Measurements from ENCODE around the gene USF2.

DNA sequence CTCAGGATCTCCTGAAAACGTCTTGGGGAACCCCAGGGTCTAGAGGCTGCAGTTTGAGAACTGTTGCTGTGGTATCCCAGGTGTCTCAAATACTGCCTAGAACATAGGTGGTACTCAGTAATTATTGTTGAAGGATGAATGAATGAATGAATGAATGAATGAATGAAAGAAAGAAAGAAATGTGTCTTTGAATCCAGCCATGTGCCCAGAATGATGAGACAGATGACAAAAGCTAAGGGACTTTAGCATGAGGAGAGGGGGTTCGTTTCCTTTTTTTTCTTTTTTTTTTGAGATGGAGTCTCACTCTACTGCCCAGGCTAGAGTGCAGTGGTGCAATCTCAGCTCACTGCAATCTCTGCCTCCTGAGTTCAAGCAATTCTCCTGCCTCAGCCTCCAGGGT is 12.2 kb upstream of the USF2 start:
- TF ChIP-seq, protein P1, sequence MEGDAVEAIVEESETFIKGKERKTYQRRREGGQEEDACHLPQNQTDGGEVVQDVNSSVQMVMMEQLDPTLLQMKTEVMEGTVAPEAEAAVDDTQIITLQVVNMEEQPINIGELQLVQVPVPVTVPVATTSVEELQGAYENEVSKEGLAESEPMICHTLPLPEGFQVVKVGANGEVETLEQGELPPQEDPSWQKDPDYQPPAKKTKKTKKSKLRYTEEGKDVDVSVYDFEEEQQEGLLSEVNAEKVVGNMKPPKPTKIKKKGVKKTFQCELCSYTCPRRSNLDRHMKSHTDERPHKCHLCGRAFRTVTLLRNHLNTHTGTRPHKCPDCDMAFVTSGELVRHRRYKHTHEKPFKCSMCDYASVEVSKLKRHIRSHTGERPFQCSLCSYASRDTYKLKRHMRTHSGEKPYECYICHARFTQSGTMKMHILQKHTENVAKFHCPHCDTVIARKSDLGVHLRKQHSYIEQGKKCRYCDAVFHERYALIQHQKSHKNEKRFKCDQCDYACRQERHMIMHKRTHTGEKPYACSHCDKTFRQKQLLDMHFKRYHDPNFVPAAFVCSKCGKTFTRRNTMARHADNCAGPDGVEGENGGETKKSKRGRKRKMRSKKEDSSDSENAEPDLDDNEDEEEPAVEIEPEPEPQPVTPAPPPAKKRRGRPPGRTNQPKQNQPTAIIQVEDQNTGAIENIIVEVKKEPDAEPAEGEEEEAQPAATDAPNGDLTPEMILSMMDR (IDR thresholded peaks at IDR 0.05; ENCODE audit: insufficient read depth, low read depth, low read length): no peak
- no peak for TF ChIP-seq EZH2 (IDR thresholded peaks at IDR 0.05; ENCODE audit: insufficient read depth, low read length)
